Type B pancreatic cell (in vitro differentiated cells): ENCODE results near the gene SMAD3. TPM values are rescaled to one million over a fixed set of nuclear protein-coding genes. Genes with fewer than 3 reads are reported as not detected.

ENCODE experiments used
- DNase-seq: peaks from one replicate; pipeline ENCODE4 v3.0.0; 2021; ENCODE audit warnings: mixed read lengths; ENCODE audit not compliant: unreplicated experiment; ENCODE audit errors: extremely low spot score
- H3K27ac Mint-ChIP-seq: 2 replicates; pipeline ENCODE4 v1.8.0; 2021; ENCODE audit warnings: mild to moderate bottlenecking, mixed read lengths
- H3K27me3 Mint-ChIP-seq: 2 replicates; pipeline ENCODE4 v1.8.0; 2021; ENCODE audit warnings: mixed read lengths
- H3K36me3 Mint-ChIP-seq: 2 replicates; pipeline ENCODE4 v1.8.0; 2021; ENCODE audit warnings: mixed read lengths
- H3K4me1 Mint-ChIP-seq: one replicate; pipeline ENCODE4 v1.8.0; 2021; ENCODE audit warnings: mixed read lengths; ENCODE audit not compliant: unreplicated experiment
- H3K4me3 Mint-ChIP-seq: 2 replicates; pipeline ENCODE4 v1.8.0; 2021; ENCODE audit warnings: mild to moderate bottlenecking, mixed read lengths
- H3K9me3 Mint-ChIP-seq: 2 replicates; pipeline ENCODE4 v1.8.0; 2021; ENCODE audit warnings: mixed read lengths
- total RNA-seq: library from RNA; stranded (reverse); gene quantifications from 2 replicates; pipeline ENCODE4 v1.2.1, GENCODE V29; 2021; ENCODE audit warnings: low replicate concordance
- TF ChIP-seq, protein P1 (sequence below): fragments of 200-600 bp; sonication (generic); conservative IDR thresholded peaks from 2 replicates; pipeline ENCODE4 v1.5.0; 2021; ENCODE audit warnings: antibody characterized with exemption, mild to moderate bottlenecking

The SMAD3 gene
- total RNA-seq, 1 donor from 2014 or later = 52.0 TPM

DNA sequence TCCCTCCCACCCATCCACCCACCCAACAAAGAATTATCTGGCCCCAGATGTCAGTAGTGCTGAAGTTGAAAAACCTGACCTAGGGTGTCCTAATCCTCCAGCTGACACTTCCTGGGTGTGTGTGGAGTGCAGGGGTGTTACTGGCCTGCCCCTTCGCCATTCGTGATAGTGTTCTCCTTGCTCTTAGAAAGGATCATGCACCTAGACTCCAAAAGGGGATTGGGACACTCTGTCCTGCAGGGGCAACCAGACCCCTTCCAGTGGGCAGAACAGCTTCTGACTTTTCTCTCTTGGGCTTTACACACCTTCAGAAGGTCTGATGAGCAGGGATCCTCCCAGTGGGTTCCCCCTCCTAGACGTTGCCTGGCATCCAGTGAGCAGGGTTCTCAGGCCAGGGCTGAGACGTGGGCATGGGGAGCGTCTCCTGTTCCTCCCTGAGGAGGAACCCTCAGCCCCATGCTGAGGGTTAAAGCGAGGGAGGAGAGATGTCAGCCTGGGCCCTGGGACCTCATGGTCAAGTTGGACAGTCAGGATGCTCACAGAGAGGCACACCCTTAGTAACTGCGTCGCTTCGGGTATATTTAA lies 114.1 kb downstream of the SMAD3 start:
- H3K27ac Mint-ChIP-seq = peak overlapping the region; percentile 12
- H3K36me3 Mint-ChIP-seq = peaks cover 30% of the 10 kb centered on the region

DNA sequence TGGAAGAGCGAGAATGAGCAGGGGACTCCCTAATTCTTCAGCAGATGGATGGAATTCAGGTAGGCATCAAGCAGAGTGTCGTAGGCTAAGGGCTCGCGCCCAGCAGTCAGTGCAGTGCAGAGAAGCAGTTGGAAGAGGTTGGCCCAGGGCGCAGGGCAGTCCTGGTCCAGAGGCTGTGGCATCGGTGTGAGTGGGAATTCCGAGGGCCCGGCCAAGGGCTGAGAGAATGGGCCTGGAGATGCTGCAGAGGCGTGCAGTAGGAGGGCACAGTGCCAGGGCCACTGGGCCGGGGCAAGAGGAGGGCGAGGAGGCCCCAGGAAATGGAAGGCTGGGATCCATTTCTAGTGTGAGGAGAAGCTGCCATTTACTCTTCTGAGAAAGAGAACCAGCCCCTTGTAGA lies 114.6 kb downstream of the SMAD3 start:
- Mint-ChIP-seq H3K4me3 (no peak overlapping the region), H3K27ac (peak overlapping the region; percentile 12), H3K4me1 (peaks cover 39% of the 10 kb centered on the region), H3K27me3 (peaks cover under 1% of the 10 kb centered on the region), H3K36me3 (peaks cover 30% of the 10 kb centered on the region), H3K9me3 (no peaks in the 10 kb centered on the region)
- DNase-seq = no peak
- TF ChIP-seq, protein P1, sequence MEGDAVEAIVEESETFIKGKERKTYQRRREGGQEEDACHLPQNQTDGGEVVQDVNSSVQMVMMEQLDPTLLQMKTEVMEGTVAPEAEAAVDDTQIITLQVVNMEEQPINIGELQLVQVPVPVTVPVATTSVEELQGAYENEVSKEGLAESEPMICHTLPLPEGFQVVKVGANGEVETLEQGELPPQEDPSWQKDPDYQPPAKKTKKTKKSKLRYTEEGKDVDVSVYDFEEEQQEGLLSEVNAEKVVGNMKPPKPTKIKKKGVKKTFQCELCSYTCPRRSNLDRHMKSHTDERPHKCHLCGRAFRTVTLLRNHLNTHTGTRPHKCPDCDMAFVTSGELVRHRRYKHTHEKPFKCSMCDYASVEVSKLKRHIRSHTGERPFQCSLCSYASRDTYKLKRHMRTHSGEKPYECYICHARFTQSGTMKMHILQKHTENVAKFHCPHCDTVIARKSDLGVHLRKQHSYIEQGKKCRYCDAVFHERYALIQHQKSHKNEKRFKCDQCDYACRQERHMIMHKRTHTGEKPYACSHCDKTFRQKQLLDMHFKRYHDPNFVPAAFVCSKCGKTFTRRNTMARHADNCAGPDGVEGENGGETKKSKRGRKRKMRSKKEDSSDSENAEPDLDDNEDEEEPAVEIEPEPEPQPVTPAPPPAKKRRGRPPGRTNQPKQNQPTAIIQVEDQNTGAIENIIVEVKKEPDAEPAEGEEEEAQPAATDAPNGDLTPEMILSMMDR = no peak

More for the DNA sequence above, 114.1 kb downstream of the SMAD3 start:
- H3K27me3 Mint-ChIP-seq = peaks cover 3% of the 10 kb centered on the region
- TF ChIP-seq, protein P1 = no peak
- H3K4me1 Mint-ChIP-seq = peaks cover 43% of the 10 kb centered on the region
- H3K4me3 Mint-ChIP-seq = no peak overlapping the region
- no peak for DNase-seq
- H3K9me3 Mint-ChIP-seq = no peaks in the 10 kb centered on the region

DNA sequence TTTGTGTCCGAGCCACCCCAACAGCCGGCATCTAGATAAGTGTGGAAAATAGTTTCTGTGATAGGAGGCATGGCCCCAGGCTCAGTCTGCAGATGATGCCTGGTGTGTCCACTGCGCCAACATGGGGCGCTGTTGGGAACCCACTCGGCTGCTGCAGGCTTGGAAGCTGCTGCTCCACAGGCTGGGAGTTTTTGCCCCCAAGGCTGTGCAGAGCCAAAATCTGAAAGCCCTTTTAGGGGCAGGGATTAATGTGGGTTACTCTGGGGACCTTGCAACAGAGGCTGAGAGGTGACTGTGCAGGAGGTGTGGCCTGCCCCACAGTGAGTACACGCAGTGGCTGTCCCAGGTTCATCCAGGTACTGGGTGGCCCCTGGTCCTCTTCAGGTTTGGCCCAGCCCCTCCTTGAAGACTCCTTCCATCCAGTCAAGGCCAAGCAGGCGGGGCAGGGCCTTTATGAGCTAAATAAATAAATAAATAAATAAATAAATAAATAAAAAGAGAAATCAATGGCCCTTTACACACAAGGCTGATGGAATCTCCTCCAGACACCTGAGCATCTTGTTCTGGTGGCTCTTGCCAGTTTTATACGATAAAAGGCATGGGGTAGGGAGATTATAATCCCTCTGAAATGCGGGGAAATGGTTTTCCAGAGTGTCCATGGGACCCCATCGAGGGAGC lies 115.3 kb downstream of the SMAD3 start:
- peaks cover 33% of the 10 kb centered on the region for H3K4me1 Mint-ChIP-seq
- no peak overlapping the region for H3K27ac Mint-ChIP-seq
- no peaks in the 10 kb centered on the region for H3K9me3 Mint-ChIP-seq
- peaks cover 31% of the 10 kb centered on the region for H3K36me3 Mint-ChIP-seq
- no peak overlapping the region for H3K4me3 Mint-ChIP-seq
- TF ChIP-seq, protein P1 = no peak
- DNase-seq = no peak
- no peaks in the 10 kb centered on the region for H3K27me3 Mint-ChIP-seq

DNA sequence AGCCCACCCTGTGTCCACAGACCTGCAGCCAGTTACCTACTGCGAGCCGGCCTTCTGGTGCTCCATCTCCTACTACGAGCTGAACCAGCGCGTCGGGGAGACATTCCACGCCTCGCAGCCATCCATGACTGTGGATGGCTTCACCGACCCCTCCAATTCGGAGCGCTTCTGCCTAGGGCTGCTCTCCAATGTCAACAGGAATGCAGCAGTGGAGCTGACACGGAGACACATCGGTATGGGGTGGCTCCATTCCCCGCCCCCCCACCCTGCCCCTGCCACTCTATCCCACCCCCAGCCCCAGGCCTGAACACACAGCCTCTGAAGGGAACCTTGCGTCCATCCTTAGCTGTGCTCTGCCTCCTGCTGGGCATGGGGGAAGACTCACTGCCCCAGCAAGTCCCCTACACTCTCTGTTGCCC lies 115.8 kb downstream of the SMAD3 start:
- TF ChIP-seq, protein P1 = no peak
- H3K36me3 Mint-ChIP-seq = peaks cover 31% of the 10 kb centered on the region
- no peak for DNase-seq
- H3K27me3 Mint-ChIP-seq = no peaks in the 10 kb centered on the region
- H3K27ac Mint-ChIP-seq = no peak overlapping the region
- H3K4me1 Mint-ChIP-seq = peaks cover 27% of the 10 kb centered on the region
- no peak overlapping the region for H3K4me3 Mint-ChIP-seq
- H3K9me3 Mint-ChIP-seq = no peaks in the 10 kb centered on the region

DNA sequence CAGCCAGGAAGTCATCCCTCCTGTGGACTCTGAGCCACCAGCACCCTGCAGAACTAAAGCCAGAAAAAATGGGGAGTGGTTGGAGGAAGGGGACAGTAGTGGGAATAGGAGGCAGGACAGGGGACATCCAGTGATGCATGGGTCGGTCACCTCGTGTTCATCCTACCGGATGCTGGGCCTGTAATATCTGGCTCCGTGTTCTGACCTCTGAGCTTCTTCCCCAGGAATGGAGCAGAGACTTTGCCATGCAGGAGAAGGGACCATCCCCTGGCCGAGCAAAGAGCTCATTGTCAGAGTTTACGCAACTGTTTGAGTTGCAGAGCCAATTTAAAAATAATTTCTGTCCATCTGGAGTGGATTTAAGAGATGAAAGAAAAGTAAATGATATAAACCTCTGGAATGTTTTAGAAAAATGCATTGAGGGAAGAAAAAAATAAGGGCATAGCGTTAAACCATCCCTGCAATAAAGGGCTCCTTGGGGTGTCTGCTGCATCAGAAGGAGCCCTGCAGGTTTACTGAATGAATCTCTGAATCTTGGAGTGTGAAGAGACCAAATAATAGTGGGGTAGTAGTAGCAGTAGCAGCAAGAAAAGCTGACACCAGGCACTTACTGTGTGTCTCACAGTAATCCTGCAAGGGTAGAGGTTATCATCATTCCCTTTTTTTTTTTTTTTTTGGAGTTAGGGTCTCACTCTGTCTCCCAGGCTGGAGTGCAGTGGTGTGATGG lies 118.2 kb downstream of the SMAD3 start:
- H3K4me1 Mint-ChIP-seq = peaks cover 16% of the 10 kb centered on the region
- H3K4me3 Mint-ChIP-seq = no peak overlapping the region
- DNase-seq = no peak
- H3K27me3 Mint-ChIP-seq = no peaks in the 10 kb centered on the region
- H3K9me3 Mint-ChIP-seq = no peaks in the 10 kb centered on the region
- peaks cover 44% of the 10 kb centered on the region for H3K36me3 Mint-ChIP-seq
- TF ChIP-seq, protein P1 = no peak
- no peak overlapping the region for H3K27ac Mint-ChIP-seq
